ENCODE measurements around the gene FYTTD1. TPM values are rescaled to one million over a fixed set of nuclear protein-coding genes. Genes with fewer than 3 reads are reported as not detected.

The FYTTD1 gene
- total RNA-seq, 1 experiment from 2014 or later, result 70.7 TPM

GRCh38 chr3:197784019-197784585 lies 34.4 kb downstream of the FYTTD1 start:
- BruUV-seq (replicated peaks), result no TSS peak
- no peaks in the 10 kb centered on the region for H3K27me3 ChIP-seq (ENCODE audit: insufficient read depth, low read length)
- DNase-seq (ENCODE audit: low read depth, low spot score), result no peak

DNA sequence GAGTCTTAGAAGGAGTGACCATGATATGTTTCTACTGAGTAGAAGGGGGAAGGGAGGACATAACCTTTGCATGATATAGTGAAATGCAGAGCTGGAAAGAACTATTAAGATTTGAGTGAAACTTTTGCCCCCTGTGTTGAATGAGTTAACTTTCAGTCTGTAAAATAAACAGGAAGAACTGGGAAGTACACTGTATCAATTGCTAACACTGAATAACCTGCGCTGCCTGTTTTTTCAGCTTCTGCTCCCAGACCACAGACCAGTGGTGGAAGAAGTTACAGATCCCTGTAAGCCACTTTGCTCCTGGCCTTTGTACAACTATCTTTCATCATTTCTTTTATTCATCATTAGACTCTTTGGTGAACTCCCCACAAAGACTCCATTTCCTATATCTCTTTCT lies 37.7 kb downstream of the FYTTD1 start:
- Histone ChIP-seq H3K9me3 (ENCODE audit: control insufficient read depth in 1 of 2, insufficient read depth in 1 of 2, low read depth in 1 of 2, low read length in 2 of 2) (no peaks in the 10 kb centered on the region), H2AFZ (ENCODE audit: low read depth, low read length, poor library complexity, severe bottlenecking) (no peak overlapping the region), H3K27ac (ENCODE audit: low read depth, low read length) (no peak overlapping the region), H3K4me2 (ENCODE audit: low read length) (no peak overlapping the region), H3K9me2 (ENCODE audit: insufficient read depth) (no peaks in the 10 kb centered on the region), H3K27me3 (ENCODE audit: insufficient read depth, low read length) (no peaks in the 10 kb centered on the region), H3K9ac (ENCODE audit: low read length) (no peak overlapping the region), H3K79me2 (ENCODE audit: insufficient read depth, low read length) (peaks cover 9% of the 10 kb centered on the region), H3K4me3 (replicated peaks in 1 of 2; ENCODE audit: low read depth in 1 of 2, low read length in 2 of 2) (no peak overlapping the region), H3K4me1 (ENCODE audit: control insufficient read depth in 1 of 2, insufficient read depth in 2 of 2, low read length in 2 of 2) (peaks cover 0 to 15% of the 10 kb centered on the region in 2 experiments; a peak in 1 of 4 replicates), H4K20me1 (ENCODE audit: insufficient read depth) (no peaks in the 10 kb centered on the region), H3K36me3 (ENCODE audit: control insufficient read depth in 1 of 2, insufficient read depth in 2 of 2, low read length in 2 of 2) (peaks cover under 1 to 6% of the 10 kb centered on the region in 2 experiments; a peak in 2 of 4 replicates)
- intact Hi-C loops (cut with micrococcal nuclease), result no loop called here
- DNase-seq (ENCODE audit: low read depth, low spot score), result no peak
- ATAC-seq, result no peak
- no TSS peak for BruUV-seq (replicated peaks)
- CTCF ChIA-PET, result no interaction called here
- POLR2A ChIA-PET, result no interaction called here
- RAD21 ChIA-PET (ENCODE audit: low non-redundant PET in 1 of 2, low total read pairs in 2 of 2, uncharacterized antibody in 2 of 2, unreplicated experiment in 2 of 2), result no interaction called here
- TF ChIP-seq EZH2 (IDR thresholded peaks at IDR 0.05) (no peak), FOSL1 (IDR thresholded peaks at IDR 0.05; ENCODE audit: low read depth) (no peak), SIN3A (IDR thresholded peaks at IDR 0.05; ENCODE audit: low read depth) (no peak), YY1 (IDR thresholded peaks at IDR 0.05; ENCODE audit: extremely low read depth, insufficient replicate concordance, low read depth, low read length) (no peak), TCF7L2 (IDR thresholded peaks at IDR 0.05; ENCODE audit: borderline replicate concordance, extremely low read depth, insufficient read depth, insufficient read length) (no peak), ZFX (IDR thresholded peaks at IDR 0.05) (no peak), CEBPB (IDR thresholded peaks at IDR 0.05; ENCODE audit: low read depth) (no peak), ZBTB33 (IDR thresholded peaks at IDR 0.05; ENCODE audit: extremely low read depth, insufficient replicate concordance, low read length) (no peak)
- TF ChIP-seq, protein P1, sequence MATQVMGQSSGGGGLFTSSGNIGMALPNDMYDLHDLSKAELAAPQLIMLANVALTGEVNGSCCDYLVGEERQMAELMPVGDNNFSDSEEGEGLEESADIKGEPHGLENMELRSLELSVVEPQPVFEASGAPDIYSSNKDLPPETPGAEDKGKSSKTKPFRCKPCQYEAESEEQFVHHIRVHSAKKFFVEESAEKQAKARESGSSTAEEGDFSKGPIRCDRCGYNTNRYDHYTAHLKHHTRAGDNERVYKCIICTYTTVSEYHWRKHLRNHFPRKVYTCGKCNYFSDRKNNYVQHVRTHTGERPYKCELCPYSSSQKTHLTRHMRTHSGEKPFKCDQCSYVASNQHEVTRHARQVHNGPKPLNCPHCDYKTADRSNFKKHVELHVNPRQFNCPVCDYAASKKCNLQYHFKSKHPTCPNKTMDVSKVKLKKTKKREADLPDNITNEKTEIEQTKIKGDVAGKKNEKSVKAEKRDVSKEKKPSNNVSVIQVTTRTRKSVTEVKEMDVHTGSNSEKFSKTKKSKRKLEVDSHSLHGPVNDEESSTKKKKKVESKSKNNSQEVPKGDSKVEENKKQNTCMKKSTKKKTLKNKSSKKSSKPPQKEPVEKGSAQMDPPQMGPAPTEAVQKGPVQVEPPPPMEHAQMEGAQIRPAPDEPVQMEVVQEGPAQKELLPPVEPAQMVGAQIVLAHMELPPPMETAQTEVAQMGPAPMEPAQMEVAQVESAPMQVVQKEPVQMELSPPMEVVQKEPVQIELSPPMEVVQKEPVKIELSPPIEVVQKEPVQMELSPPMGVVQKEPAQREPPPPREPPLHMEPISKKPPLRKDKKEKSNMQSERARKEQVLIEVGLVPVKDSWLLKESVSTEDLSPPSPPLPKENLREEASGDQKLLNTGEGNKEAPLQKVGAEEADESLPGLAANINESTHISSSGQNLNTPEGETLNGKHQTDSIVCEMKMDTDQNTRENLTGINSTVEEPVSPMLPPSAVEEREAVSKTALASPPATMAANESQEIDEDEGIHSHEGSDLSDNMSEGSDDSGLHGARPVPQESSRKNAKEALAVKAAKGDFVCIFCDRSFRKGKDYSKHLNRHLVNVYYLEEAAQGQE (IDR thresholded peaks at IDR 0.05; ENCODE audit: low read depth), result no peak
- TF ChIP-seq, protein P2, sequence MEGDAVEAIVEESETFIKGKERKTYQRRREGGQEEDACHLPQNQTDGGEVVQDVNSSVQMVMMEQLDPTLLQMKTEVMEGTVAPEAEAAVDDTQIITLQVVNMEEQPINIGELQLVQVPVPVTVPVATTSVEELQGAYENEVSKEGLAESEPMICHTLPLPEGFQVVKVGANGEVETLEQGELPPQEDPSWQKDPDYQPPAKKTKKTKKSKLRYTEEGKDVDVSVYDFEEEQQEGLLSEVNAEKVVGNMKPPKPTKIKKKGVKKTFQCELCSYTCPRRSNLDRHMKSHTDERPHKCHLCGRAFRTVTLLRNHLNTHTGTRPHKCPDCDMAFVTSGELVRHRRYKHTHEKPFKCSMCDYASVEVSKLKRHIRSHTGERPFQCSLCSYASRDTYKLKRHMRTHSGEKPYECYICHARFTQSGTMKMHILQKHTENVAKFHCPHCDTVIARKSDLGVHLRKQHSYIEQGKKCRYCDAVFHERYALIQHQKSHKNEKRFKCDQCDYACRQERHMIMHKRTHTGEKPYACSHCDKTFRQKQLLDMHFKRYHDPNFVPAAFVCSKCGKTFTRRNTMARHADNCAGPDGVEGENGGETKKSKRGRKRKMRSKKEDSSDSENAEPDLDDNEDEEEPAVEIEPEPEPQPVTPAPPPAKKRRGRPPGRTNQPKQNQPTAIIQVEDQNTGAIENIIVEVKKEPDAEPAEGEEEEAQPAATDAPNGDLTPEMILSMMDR (IDR thresholded peaks at IDR 0.05 in 2 of 3, conservative IDR thresholded peaks at IDR 0.05 in 1 of 3; ENCODE audit: borderline replicate concordance in 1 of 3, insufficient read depth in 1 of 3, low read depth in 2 of 3, low read length in 2 of 3), result no peak
- TF ChIP-seq, protein P3, sequence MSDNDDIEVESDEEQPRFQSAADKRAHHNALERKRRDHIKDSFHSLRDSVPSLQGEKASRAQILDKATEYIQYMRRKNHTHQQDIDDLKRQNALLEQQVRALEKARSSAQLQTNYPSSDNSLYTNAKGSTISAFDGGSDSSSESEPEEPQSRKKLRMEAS (IDR thresholded peaks at IDR 0.05), result no peak

More at GRCh38 chr3:197784019-197784585, 34.4 kb downstream of the FYTTD1 start:
- CTCF ChIA-PET, result no interaction called here
- ATAC-seq, result no peak
- Histone ChIP-seq H3K9ac (ENCODE audit: low read length) (no peak overlapping the region), H3K9me2 (ENCODE audit: insufficient read depth) (no peaks in the 10 kb centered on the region), H3K36me3 (ENCODE audit: control insufficient read depth in 1 of 2, insufficient read depth in 2 of 2, low read length in 2 of 2) (peaks cover 9 to 15% of the 10 kb centered on the region in 2 experiments; a peak in 3 of 4 replicates), H2AFZ (ENCODE audit: low read depth, low read length, poor library complexity, severe bottlenecking) (no peak overlapping the region), H3K4me3 (replicated peaks in 1 of 2; ENCODE audit: low read depth in 1 of 2, low read length in 2 of 2) (no peak overlapping the region), H3K27ac (ENCODE audit: low read depth, low read length) (no peak overlapping the region), H3K4me1 (ENCODE audit: control insufficient read depth in 1 of 2, insufficient read depth in 2 of 2, low read length in 2 of 2) (no peaks in the 10 kb centered on the region), H4K20me1 (ENCODE audit: insufficient read depth) (no peaks in the 10 kb centered on the region), H3K9me3 (ENCODE audit: control insufficient read depth in 1 of 2, insufficient read depth in 1 of 2, low read depth in 1 of 2, low read length in 2 of 2) (no peaks in the 10 kb centered on the region), H3K4me2 (ENCODE audit: low read length) (no peak overlapping the region), H3K79me2 (ENCODE audit: insufficient read depth, low read length) (no peaks in the 10 kb centered on the region)
- RAD21 ChIA-PET (ENCODE audit: low non-redundant PET in 1 of 2, low total read pairs in 2 of 2, uncharacterized antibody in 2 of 2, unreplicated experiment in 2 of 2), result no interaction called here
- POLR2A ChIA-PET, result no interaction called here
- no peak for TF ChIP-seq SRF (IDR thresholded peaks at IDR 0.05; ENCODE audit: low read depth)
- TF ChIP-seq EGR1 (IDR thresholded peaks at IDR 0.05; ENCODE audit: low read depth), result no peak
- intact Hi-C loops (cut with micrococcal nuclease), result no loop called here

Data from HCT116 (cell line).